ENCODE results near the gene NGRN.

DNA sequence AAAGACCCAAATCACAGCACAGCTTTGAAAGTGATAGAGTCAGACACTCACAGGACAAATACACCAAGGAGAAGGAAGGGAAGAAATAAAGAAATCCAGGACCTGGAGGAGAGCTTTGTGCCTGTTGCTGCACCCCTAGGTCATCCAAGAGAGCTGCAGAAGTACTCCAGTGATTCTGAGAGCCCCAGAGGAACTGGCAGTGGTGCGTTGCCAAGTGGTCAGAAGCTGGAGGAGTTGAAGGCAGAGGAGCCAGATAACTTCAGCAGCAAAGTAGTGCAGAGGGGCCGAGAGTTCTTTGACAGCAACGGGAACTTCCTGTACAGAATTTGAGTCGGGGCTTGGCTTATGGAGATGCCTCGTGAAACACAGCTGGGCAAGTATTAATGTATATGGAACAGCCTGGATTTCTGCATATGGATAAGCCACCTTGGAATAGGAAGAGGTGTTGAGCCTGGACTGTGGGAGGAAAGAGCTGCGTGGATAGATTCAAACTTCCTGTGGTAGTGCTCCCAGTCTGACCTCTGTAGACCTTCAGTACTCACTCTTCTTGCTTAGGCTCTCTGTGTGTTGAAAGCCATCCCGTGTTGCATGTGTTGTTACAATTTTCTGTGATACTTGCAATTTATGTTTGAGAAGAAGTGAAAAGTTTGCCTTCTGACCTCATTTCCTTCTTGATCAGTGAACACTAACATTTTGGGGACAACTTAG, 6.1 kb downstream of the NGRN start:
- TF ChIP-seq CTCF (conservative IDR thresholded peaks at IDR 0.05 in 1 of 2, IDR thresholded peaks at IDR 0.05 in 1 of 2; ENCODE audit: low read depth in 1 of 2, low read length in 2 of 2): no peak
- TF ChIP-seq EZH2 (IDR thresholded peaks at IDR 0.05; ENCODE audit: low read length, missing control alignments): no peak

Measured in fibroblast of lung (primary cell).